SJCRH30 (cell line): Measurements from ENCODE around the gene CSTB. TPM values are rescaled to one million over a fixed set of nuclear protein-coding genes. Genes with fewer than 3 reads are reported as not detected.

Source experiments
- DNase-seq, 2 experiments: peaks; one replicate each; pipeline ENCODE4 v3.0.0-alpha.2; 2015 to 2020
- H3K27ac ChIP-seq: fragments of 250-450 bp; sonication (Bioruptor Pico); 2 replicates; pipeline ENCODE4 v1.5.1; 2020; ENCODE audit warnings: mild to moderate bottlenecking, moderate library complexity
- H3K27me3 ChIP-seq: fragments of 250-450 bp; sonication (Bioruptor Pico); 2 replicates; pipeline ENCODE4 v1.5.1; 2020; ENCODE audit warnings: mild to moderate bottlenecking, moderate library complexity
- H3K36me3 ChIP-seq: fragments of 250-450 bp; sonication (Bioruptor Pico); 2 replicates; pipeline ENCODE4 v1.5.1; 2020; ENCODE audit warnings: mild to moderate bottlenecking, moderate library complexity
- H3K4me1 ChIP-seq: fragments of 250-450 bp; sonication (Bioruptor Pico); 2 replicates; pipeline ENCODE4 v1.5.1; 2020; ENCODE audit warnings: mild to moderate bottlenecking, moderate library complexity
- H3K4me3 ChIP-seq: fragments of 250-450 bp; sonication (Bioruptor Pico); 2 replicates; pipeline ENCODE4 v1.5.1; 2020; ENCODE audit warnings: mild to moderate bottlenecking, moderate library complexity
- H3K9me3 ChIP-seq: fragments of 250-450 bp; sonication (Bioruptor Pico); replicated peaks from 2 replicates; pipeline ENCODE4 v1.5.1; 2020; ENCODE audit warnings: mild to moderate bottlenecking, moderate library complexity
- total RNA-seq: library from RNA; depleted of rRNA; stranded (reverse); fragments of >200 nt; shearing (Covaris generic); gene quantifications from 2 replicates; pipeline ENCODE4 v1.2.3, GENCODE V29; 2014

CSTB gene
- total RNA-seq, 1 experiment from 2014 or later, result 18.7 TPM

GRCh38 chr21:43789276-43790009 lies 13.3 kb upstream of the CSTB start, which contains the start of gene RRP1:
Gene RRP1, plus strand, starts transcription at chr21:43789577. Its CDS starts 53 bp downstream, at chr21:43789630.
- H3K36me3 ChIP-seq, result peaks cover 29% of the 10 kb centered on the region
- no peaks in the 10 kb centered on the region for H3K9me3 ChIP-seq
- peak within 1 kb of the TSS; percentile 48 for H3K27ac ChIP-seq
- peaks cover 4% of the 10 kb centered on the region; the same call in 1 of the 2 replicates for H3K4me1 ChIP-seq
- H3K27me3 ChIP-seq, result no peaks in the 10 kb centered on the region
- peak; percentile 86 to 91 for DNase-seq
- H3K4me3 ChIP-seq, result peak within 1 kb of the TSS; percentile 87

GRCh38 chr21:43786807-43787440 lies 10.8 kb upstream of the CSTB start:
- H3K9me3 ChIP-seq, result no peaks in the 10 kb centered on the region
- H3K27ac ChIP-seq, result no peak overlapping the region
- peaks cover 4% of the 10 kb centered on the region; the same call in 1 of the 2 replicates for H3K4me1 ChIP-seq
- peaks cover 5% of the 10 kb centered on the region for H3K36me3 ChIP-seq
- no peak overlapping the region for H3K4me3 ChIP-seq
- no peaks in the 10 kb centered on the region for H3K27me3 ChIP-seq
- no peak for DNase-seq

GRCh38 chr21:43786300-43786806 lies 10.2 kb upstream of the CSTB start:
- DNase-seq, result no peak

GRCh38 chr21:43785134-43785533 lies 9.0 kb upstream of the CSTB start:
- Histone ChIP-seq H3K27ac (no peak overlapping the region), H3K4me1 (peaks cover under 1% of the 10 kb centered on the region; the same call in 1 of the 2 replicates), H3K4me3 (no peak overlapping the region), H3K36me3 (no peaks in the 10 kb centered on the region), H3K27me3 (no peaks in the 10 kb centered on the region), H3K9me3 (no peaks in the 10 kb centered on the region)
- no peak for DNase-seq

More at GRCh38 chr21:43786300-43786806, 10.2 kb upstream of the CSTB start:
- Histone ChIP-seq H3K27ac (no peak overlapping the region), H3K27me3 (no peaks in the 10 kb centered on the region), H3K4me3 (no peak overlapping the region), H3K4me1 (peaks cover 4% of the 10 kb centered on the region; the same call in 1 of the 2 replicates), H3K9me3 (no peaks in the 10 kb centered on the region), H3K36me3 (no peaks in the 10 kb centered on the region; the same call in 1 of the 2 replicates)

GRCh38 chr21:43783098-43783700 lies 7.1 kb upstream of the CSTB start:
- H3K27me3 ChIP-seq, result no peaks in the 10 kb centered on the region
- no peaks in the 10 kb centered on the region for H3K36me3 ChIP-seq
- no peak for DNase-seq
- no peak overlapping the region for H3K4me3 ChIP-seq
- H3K27ac ChIP-seq, result no peak overlapping the region
- no peaks in the 10 kb centered on the region for H3K9me3 ChIP-seq
- H3K4me1 ChIP-seq, result no peaks in the 10 kb centered on the region; the same call in 1 of the 2 replicates

- Histone ChIP-seq H3K4me3 (no peak overlapping the region), H3K27me3 (no peaks in the 10 kb centered on the region), H3K27ac (no peak overlapping the region), H3K36me3 (no peaks in the 10 kb centered on the region), H3K9me3 (no peaks in the 10 kb centered on the region), H3K4me1 (no peaks in the 10 kb centered on the region; the same call in 1 of the 2 replicates)
- no peak for DNase-seq
These were observed 6.5 kb upstream of the CSTB start for GRCh38 chr21:43782431-43783097.

- Histone ChIP-seq H3K4me1 (no peaks in the 10 kb centered on the region; the same call in 1 of the 2 replicates), H3K4me3 (no peak overlapping the region), H3K27ac (no peak overlapping the region), H3K36me3 (no peaks in the 10 kb centered on the region), H3K9me3 (no peaks in the 10 kb centered on the region), H3K27me3 (no peaks in the 10 kb centered on the region)
- DNase-seq, result no peak
These were observed 5.7 kb upstream of the CSTB start for GRCh38 chr21:43781846-43782245.

- Histone ChIP-seq H3K4me1 (no peaks in the 10 kb centered on the region; the same call in 1 of the 2 replicates), H3K36me3 (no peaks in the 10 kb centered on the region), H3K9me3 (no peaks in the 10 kb centered on the region), H3K4me3 (no peak overlapping the region), H3K27ac (no peak overlapping the region), H3K27me3 (no peaks in the 10 kb centered on the region)
- no peak for DNase-seq
These were observed 3.6 kb upstream of the CSTB start for GRCh38 chr21:43779660-43780059.

GRCh38 chr21:43778469-43779335 lies 2.6 kb upstream of the CSTB start:
- DNase-seq, result peak in 1 of 2 experiments; percentile 42
- Histone ChIP-seq H3K4me1 (no peaks in the 10 kb centered on the region; the same call in 1 of the 2 replicates), H3K36me3 (0 out of 2 replicates have a peak, but pooled peaks cover 2% of the 10 kb centered on the region), H3K9me3 (no peaks in the 10 kb centered on the region), H3K4me3 (no peak overlapping the region), H3K27me3 (no peaks in the 10 kb centered on the region), H3K27ac (no peak overlapping the region)

GRCh38 chr21:43777953-43778352 lies 1.8 kb upstream of the CSTB start:
- Histone ChIP-seq H3K4me1 (no peaks in the 10 kb centered on the region; the same call in 1 of the 2 replicates), H3K4me3 (no peak overlapping the region), H3K27me3 (no peaks in the 10 kb centered on the region), H3K27ac (no peak overlapping the region), H3K9me3 (no peaks in the 10 kb centered on the region), H3K36me3 (0 out of 2 replicates have a peak, but pooled peaks cover 7% of the 10 kb centered on the region)
- no peak for DNase-seq

- Histone ChIP-seq H3K27me3 (no peaks in the 10 kb centered on the region), H3K9me3 (no peaks in the 10 kb centered on the region), H3K36me3 (0 out of 2 replicates have a peak, but pooled peaks cover 9% of the 10 kb centered on the region), H3K27ac (no peak overlapping the region), H3K4me1 (no peaks in the 10 kb centered on the region; the same call in 1 of the 2 replicates), H3K4me3 (peak overlapping the region; percentile 98)
- no peak for DNase-seq
These were observed 918 bp downstream of the CSTB start for GRCh38 chr21:43775190-43775589.

- DNase-seq, result no peak
- H3K4me3 ChIP-seq, result no peak overlapping the region
- H3K27me3 ChIP-seq, result no peaks in the 10 kb centered on the region
- no peaks in the 10 kb centered on the region for H3K9me3 ChIP-seq
- H3K27ac ChIP-seq, result no peak overlapping the region
- H3K36me3 ChIP-seq, result 0 out of 2 replicates have a peak, but pooled peaks cover 9% of the 10 kb centered on the region
- no peaks in the 10 kb centered on the region; the same call in 1 of the 2 replicates for H3K4me1 ChIP-seq
These were observed 1.9 kb downstream of the CSTB start for GRCh38 chr21:43774163-43774562.

- Histone ChIP-seq H3K4me3 (no peak overlapping the region), H3K27ac (no peak overlapping the region), H3K36me3 (0 out of 2 replicates have a peak, but pooled peaks cover 9% of the 10 kb centered on the region), H3K4me1 (no peaks in the 10 kb centered on the region; the same call in 1 of the 2 replicates), H3K9me3 (no peaks in the 10 kb centered on the region), H3K27me3 (no peaks in the 10 kb centered on the region)
- DNase-seq, result no peak
These were observed 3.7 kb downstream of the CSTB start for GRCh38 chr21:43772425-43772821.
